HG03439 (cell line): ENCODE results near the gene CES3.
"Not testable (repeated sequence)": the region's sequence is repeated elsewhere in the genome, so short reads cannot be mapped to it uniquely, and the experiment has no call there.

ENCODE experiments used
- ATAC-seq: cut with Tn5 transposase; IDR thresholded peaks from one replicate; pipeline ENCODE4 v1.9.1; 2021; ENCODE audit warnings: mild to moderate bottlenecking, moderate library complexity; ENCODE audit not compliant: unreplicated experiment

Gene CES3

DNA sequence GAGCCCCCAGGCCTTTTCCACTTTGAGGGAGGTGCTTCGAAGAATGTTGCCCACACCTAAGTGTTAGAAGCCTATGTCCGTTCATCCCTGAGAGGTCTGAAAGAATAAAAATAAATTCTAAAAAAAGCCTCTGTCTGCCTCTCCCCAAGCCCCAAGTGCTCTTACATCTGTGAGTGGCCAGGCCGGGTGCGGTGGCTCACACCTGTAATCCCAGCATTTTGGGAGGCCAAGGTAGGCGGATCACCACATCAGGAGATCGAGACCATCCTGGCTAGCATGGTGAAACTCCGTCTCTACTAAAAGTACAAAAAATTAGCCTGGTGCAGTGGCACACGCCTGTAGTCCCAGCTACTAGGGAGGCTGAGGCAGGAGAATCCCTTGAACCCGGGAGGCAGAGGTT, 16.1 kb upstream of the CES3 start:
- ATAC-seq: not testable (repeated sequence)

DNA sequence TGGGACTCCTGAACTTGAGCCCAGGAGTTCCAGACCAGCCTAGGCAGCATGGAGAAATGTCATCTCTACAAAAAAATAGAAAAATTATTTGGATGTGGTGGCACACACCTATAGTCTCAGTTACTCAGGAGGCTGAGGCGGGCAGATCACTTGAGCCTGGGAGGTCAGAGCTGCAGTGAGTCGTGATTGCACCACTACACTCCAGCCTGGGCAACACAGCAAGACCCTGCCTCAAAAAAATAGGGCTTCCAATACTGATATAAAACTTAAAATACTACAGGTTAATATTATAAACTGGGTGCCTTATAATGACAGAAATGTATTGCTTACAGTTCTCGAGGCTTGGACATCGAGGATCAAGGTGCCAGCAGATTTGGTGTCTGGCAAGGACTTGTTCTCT, 15.1 kb upstream of the CES3 start:
- no peak for ATAC-seq

DNA sequence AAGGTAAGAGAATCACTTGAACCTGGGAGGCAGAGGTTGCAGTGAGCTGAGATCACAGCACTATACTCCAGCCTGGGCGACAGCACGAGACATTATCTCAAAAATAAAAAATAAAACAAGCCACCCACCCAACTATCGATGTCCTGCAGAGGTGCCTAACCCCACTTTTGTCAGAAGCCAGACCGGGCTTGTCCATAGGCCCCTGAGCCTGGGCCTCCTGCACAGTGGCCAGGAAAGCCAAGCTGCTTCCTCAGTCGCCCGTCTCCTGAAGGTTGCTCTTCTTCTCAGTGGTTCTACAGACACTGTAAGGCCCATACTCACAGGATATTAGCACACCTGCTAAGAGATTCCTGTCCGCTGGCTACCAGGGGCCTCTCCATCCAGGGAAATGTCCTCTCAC, 14.5 kb upstream of the CES3 start:
- ATAC-seq: no peak

DNA sequence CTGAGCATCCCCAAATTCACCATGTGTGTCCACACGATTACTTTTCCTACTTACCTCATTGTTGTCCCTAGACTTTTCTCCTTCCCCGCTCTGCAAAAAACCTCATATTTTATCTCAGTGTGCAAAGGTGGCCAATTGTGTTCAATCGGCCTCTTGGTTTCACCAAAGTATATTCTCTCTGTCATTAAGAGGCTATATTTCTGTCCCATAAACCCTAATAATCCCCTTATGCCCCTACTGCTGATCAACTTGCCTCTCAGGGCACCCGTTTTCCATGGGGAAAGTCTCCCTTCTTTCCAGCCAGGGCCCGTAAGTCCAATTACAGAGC, 14.1 kb upstream of the CES3 start:
- no peak for ATAC-seq

DNA sequence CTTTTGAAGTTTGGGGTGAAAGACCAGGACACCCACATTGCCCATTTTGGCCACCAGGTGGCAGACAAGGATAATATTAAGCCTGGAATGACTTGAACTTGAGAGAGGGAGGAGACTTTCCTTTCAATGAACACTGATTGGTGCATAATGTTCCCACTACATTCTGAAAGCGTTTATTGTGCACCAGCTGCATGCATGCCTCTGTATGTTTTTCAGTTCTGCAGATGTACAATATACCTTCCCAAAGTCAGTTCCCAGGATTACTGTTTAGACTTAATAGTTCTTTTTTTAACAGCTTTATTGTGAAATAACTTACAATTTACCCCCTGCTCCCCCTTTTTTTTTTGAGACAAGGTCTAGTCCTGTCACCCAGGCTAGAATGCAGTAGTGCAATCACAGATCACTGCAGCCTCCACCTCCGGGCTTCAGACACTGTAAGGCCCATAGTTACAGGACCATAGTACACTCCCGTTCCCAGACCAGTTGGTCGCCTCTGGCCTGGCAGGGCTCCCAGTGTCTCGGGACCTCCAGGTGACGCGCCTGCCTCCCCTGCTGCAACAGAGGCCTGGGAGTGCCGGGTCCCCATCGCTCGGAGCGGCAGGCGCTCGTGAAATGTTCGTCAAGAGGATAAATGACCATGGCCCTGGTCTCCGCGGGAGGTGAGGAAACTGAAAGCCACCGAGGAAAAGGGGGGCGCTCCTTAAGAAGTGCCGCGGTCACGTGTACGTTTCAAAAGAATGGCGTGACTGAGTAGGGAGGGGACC, 13.6 kb upstream of the CES3 start:
- ATAC-seq: peak; percentile 67

DNA sequence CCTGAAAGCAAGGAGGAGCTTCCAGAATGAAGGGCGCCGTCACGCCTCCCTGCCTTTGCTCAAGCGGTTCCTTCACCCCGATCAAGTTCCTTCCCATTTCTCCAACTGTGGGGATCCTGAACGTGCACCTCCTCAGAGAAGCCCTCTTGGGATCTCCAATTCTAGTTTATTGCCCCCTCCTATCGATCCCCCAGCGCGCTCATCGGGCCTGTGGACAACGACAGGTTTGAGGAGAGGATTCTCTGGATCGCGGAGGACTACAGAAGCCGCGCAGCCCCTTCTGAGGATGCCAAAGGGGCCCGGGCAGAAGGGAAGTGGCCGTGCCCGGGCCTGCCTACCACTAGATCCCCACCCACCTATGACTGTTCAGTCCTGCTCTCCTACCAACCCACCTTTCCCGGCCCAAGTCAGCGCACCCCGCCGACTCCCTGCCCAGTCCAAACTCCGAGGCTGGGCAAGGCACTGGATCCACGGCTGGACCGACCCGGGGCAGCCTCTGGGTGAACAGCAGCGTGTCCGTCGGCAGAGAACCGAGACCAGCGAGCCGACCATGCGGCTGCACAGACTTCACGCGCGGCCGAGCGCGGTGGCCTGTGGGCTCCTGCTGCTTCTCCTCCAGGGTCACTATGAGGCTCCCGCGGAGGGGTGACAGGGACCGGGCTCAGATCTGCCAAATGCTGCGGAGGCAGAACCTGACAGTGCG, 12.8 kb upstream of the CES3 start:
- no peak for ATAC-seq

DNA sequence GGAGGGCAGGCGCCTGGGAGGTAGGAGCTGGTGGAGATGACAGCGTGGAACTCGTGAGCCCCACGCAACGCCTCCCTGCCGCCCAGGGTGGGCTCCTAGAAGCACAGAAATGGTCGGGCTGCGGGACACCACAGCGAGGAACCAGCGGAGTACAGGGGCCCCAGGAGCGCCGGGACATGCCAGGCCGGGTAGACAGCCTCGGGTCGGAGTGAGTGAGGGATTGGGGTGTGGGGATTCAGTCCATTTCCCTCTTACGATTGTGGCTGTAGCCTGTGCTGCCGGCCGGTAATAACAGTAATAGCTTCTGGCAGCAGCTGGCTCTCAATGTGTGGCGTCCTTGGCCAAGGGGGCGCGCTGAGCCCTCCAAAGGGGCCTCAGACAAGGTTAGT, 12.2 kb upstream of the CES3 start:
- no peak for ATAC-seq

DNA sequence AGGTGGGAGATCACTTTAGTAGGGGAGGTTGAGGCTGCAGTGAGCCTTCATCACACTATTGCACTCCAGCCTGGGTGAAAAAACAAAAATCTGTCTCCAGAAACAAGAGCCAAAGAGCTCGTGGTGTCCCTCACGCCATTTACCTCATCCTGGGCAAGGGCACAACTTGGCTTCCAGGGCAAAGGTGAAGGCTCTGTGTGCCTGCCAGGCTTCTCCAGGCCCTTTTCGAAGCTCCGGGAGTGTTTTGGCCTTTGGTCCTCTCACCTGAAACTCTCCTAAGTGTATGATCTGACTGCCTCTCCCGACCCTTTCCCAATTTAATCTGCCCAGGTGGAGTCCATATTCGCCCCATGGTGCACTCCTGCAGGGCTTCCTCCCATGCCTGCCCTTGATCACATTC, 11.6 kb upstream of the CES3 start:
- no peak for ATAC-seq

DNA sequence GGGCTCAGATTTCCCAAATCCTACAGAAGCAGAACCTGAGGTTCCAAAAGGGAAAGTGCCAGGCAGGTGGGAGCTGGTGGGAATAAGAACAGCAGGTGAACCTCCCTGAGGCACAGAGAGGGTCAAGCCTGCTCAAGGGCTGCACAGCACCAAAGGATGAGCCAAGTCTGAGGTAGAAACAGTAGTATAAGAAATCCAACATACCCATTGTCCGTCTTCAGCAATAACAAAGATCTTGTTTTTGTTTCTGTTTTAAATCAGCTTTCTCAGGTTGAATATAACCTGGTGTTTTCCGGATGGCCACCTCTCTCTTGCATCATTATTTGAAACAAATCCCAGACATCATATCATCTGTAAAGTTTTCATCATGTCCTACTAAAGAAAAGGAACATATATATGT, 10.6 kb upstream of the CES3 start:
- no peak for ATAC-seq

DNA sequence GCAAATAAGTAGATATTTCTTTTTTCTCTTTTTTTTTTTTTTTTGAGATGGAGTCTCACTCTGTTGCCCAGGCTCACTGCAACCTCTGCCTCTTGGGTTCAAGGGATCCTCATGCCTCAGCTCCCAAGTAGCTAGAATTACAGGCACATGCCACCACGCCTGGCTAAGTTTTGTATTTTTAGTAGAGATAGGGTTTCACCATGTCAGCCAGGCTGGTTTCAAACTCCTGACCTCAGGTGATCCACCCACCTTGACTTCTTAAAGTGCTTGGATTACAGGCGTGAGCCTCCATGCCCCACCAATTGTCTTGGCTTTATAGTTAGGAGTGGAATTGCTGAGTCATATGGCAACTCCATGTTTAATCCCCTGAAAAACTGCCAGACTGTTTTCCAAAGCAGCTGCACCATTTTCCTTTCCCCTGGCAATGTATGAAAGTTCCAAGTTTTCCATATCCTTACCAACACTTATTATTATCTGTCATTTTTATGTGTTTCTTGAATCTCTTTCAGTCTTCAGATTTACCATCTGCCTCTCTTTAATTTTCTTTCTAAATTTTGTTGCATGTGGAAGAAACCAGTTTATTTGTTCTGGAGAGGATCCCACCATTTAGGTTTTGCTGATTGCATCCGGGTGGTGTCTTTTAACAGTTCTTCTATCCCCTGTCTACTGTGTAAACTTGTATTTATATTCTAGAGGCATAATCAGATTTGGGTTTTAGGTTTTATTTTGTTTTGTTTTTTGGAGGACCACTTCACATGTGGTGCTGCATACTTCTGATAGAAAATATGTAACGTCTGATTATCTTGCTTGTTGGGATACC, 9.9 kb upstream of the CES3 start:
- ATAC-seq: no peak

DNA sequence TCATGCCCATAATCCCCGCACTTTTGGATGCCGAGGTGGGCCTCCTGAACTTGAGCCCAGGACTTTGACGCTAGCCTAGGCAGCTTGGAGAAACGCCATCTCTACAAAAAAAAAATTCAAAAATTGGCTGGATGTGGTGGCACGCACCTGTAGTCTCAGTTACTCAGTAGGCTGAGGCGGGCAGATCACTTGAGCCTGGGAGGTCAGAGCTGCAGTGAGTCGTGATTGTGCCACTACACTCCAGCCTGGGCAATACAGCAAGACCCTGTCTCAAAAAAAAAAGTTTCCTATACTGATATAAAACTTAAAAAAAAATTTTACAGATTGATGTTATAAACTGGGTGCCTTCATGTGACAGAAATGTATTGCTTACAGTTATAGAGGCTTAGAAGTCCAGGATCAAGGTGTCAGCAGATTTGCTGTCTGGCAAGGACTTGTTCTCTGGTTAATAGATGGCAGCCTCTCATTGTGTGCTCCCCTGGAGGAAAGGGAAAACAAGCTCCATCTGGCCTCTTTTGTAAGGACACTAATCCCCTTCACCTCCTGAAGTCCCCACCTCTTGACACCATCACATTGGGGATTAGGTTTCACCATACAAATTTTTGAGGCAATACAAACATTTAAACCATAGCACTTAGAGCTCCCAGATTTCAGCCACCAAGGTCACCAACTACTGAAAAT, 8.5 kb upstream of the CES3 start:
- no peak for ATAC-seq

DNA sequence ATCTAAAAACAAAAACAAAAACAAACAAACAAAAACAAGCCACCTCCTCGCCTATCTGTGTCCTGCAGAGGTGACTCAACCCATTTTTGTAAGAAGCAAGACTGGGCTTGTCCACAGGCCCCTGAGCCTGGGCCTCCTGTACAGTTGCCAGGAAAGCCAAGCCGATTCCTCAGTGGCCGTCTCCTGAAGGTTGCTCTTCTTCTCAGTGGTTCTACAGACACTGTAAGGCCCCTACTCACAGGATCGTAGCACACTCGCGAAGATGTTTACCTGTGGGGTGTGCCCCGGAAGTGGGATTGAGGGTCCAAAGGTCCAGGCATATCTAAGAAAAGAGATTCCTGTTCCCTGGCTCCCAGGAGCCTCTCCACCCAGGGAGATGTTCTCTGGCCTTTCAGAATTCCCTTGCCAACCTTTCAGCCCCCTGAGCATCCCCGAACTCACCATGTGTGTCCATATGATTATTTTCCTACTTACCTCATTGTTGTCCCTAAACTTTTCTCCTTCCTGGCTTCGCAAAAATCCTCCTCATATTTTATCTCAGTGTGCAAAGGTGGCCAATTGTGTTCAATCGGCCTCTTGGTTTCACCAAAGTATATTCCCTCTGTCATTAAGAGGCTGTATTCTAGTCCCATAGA, 7.5 kb upstream of the CES3 start:
- ATAC-seq: no peak

DNA sequence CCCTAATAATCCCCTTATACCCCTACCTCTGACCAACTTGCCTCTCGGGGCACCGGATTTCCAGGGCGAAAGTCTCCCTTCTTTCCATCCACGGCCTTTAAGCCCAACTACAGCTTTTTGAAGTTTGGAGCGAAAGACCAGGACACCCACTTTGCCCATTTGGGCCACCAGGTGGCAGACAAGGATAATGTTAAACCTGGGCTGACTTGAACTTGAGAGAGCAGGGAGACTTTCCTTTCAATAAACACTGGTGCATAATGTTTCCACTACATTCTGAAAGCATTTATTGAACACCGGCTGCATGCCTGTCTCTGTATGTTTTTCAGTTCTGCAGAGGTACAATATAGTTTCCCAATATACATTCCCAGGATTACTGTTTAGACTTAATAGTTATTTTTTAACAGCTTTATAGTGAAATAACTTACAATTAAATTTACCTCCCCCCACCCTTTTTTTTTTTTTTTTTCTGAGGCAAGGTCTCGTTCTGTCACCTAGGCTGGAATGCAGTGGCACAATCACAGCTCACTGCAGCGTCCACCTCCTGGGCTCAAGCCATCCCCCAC, 6.9 kb upstream of the CES3 start:
- no peak for ATAC-seq

DNA sequence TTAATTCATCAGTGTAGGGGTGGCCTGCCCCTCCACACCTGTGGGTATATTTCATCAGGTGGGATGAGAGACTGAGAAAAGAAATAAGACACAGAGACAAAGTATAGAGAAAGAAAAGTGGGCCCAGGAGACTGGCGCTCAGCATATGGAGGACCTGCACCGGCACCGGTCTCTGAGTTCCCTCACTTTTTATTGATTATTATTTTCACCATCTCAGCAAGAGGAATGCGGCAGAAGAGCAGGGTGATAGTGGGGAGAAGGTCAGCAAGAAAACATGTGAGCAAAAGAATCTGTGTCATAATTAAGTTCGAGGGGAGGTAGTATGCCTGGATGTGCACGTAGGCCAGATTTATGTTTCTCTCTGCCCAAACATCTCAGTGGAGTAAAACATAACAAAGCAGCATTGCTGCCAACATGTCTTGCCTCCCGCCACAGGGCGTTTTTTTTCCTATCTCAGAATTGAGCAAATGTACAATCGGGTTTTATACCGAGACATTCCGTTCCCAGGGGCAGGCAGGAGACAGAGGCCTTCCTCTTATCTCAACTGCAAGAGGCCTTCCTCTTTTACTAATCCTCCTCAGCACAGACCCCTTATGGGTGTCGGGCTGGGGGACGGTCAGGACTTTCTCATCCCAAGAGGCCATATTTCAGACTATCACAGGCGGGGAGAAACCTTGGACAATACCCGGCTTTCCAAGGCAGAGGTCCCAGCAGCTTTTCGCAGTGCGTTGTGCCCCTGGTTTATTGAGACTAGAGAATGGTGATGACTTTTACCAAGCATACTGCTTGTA, 5.5 kb upstream of the CES3 start:
- ATAC-seq: not testable (repeated sequence)

DNA sequence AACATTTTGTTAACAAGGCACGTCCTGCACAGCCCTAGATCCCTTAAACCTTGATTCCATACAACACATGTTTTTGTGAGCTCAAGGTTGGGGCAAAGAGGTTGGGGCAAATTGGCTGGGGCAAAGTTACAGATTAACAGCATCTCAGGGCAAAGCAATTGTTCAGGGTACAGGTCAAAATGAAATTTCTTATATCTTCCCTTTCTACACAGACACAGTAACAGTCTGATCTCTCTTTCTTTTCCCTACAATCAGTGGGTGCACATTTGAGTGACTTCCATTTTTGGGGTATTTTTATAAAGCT, 5.0 kb upstream of the CES3 start:
- not testable (repeated sequence) for ATAC-seq

DNA sequence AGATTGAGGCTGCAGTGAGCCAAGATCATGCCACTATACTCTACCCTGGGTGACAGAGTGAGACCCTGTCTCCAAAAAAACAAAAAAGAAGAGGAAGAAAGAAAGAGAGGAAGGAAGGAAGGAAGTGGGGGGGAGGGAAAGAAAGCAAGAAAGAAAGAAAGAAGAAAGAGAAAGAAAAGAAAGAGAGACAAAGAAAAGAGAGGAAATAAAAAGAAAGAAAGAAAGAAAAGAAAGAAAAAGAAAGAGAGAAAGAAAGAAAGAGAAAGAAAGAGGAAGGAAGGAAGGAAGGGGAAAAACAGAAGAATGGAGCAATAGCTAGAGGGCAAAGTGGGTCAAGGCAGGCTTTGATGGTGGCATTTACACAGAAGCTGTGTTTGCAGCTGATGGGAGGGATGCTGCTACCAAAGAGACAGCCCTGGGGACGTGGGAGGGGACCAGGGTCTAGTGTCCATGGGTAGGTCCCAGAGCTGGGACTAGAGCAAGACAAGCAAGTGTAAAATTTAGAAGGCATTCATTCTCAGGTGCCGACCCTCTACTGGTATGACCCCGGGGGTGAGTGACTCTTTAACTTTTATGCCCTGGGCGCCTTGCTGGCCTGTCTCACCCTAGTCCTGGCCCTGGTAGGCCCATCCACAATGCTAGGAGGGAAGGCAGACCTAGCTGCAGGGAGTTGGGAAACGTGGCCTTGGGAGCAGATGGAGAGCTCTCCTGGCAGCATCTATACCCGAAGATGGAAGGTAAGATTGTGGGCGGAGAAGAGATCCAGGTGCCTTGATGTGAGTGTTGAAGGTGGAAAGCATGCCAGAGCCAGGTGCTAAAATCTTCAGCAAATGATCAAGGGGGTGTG, 2.0 kb upstream of the CES3 start:
- ATAC-seq: no peak

DNA sequence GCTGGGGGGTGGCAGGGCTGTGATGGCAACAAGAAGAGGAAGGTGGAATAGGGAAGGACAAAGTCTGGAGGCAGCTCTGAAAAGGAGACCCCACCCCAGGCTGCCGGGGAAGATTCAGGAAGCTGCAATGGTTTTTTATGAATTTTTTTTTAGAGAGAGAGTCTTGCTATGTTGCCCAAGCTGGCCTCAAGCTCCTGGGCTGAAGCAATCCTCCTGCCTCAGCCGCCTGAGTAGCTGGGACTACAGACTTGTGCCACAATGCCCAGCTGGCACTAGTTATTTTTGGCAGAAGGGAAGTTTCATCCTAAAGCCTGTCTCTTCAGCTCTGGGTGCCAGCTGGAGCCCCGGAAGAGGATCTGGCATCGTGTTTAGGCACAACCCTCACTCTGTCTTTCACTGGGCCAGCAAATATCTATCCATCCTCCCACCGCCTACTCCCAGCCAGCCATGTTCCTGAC, 1.3 kb upstream of the CES3 start:
- ATAC-seq: no peak

DNA sequence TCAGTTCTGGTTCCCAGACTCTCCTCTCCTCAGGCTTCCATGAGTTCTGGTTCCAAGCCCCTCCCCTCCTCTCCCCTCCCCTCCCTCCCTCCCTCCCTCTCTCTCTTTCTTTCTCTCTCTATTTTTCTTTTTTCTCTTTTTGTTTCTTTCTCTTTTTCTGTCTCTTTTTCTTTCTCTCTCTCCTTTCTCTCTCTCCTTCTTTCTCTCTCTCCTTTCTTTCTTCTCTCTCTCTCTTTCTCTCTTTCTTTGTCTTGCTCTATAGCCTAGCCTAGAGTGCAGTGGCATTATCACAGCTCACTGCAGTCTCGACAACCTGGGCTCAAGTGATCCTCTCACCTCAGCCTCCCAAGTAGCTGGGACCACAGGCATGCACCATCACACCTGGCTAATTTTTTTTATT, 796 bp upstream of the CES3 start:
- ATAC-seq: no peak

DNA sequence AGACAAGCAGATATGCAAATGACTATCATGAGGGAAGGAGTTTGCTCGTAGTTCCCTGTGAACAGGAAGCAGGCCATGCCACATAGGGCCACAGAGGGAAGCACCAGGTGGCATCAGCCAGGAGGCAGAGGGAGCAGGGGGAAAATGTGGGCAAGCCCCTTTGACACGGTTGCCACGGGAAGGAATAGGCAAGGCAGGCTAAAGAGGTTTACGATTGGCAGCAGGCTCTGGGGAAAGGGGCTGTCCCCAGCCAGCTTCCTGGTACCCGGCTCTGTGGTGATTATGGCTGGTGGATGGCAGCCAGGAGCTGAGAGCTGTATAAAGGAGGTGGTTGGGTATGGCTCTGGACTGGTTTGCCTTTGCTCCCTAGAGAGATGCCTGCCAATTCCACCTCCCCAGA, 848 bp downstream of the CES3 start:
- no peak for ATAC-seq
